Measurements from ENCODE around the gene ITGA4.

GRCh38 chr2:181464966-181465365 is 7.8 kb downstream of the ITGA4 start:
- TF ChIP-seq, protein P1, sequence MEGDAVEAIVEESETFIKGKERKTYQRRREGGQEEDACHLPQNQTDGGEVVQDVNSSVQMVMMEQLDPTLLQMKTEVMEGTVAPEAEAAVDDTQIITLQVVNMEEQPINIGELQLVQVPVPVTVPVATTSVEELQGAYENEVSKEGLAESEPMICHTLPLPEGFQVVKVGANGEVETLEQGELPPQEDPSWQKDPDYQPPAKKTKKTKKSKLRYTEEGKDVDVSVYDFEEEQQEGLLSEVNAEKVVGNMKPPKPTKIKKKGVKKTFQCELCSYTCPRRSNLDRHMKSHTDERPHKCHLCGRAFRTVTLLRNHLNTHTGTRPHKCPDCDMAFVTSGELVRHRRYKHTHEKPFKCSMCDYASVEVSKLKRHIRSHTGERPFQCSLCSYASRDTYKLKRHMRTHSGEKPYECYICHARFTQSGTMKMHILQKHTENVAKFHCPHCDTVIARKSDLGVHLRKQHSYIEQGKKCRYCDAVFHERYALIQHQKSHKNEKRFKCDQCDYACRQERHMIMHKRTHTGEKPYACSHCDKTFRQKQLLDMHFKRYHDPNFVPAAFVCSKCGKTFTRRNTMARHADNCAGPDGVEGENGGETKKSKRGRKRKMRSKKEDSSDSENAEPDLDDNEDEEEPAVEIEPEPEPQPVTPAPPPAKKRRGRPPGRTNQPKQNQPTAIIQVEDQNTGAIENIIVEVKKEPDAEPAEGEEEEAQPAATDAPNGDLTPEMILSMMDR (conservative IDR thresholded peaks at IDR 0.05; ENCODE audit: low read length), result no peak
- TF ChIP-seq EZH2phosphoT487 (IDR thresholded peaks at IDR 0.05; ENCODE audit: borderline replicate concordance), result no peak
